Umbilical cord (tissue), 2 donors: ENCODE data around the gene CORO2A. TPM values are rescaled to one million over a fixed set of nuclear protein-coding genes. Genes with fewer than 3 reads are reported as not detected.

Experiments
- DNase-seq: peaks from one replicate; pipeline ENCODE4 v3.0.0-alpha.2; 2015; ENCODE audit warnings: low spot score
- total RNA-seq: library from RNA; depleted of rRNA; stranded (reverse); fragments of >200 nt; gene quantifications from one replicate; pipeline ENCODE4 v1.2.3, GENCODE V29; 2014; ENCODE audit warnings: low replicate concordance; ENCODE audit not compliant: insufficient read depth

The CORO2A gene, protein sequence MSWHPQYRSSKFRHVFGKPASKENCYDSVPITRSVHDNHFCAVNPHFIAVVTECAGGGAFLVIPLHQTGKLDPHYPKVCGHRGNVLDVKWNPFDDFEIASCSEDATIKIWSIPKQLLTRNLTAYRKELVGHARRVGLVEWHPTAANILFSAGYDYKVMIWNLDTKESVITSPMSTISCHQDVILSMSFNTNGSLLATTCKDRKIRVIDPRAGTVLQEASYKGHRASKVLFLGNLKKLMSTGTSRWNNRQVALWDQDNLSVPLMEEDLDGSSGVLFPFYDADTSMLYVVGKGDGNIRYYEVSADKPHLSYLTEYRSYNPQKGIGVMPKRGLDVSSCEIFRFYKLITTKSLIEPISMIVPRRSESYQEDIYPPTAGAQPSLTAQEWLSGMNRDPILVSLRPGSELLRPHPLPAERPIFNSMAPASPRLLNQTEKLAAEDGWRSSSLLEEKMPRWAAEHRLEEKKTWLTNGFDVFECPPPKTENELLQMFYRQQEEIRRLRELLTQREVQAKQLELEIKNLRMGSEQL
- 3.9 TPM for total RNA-seq

DNA sequence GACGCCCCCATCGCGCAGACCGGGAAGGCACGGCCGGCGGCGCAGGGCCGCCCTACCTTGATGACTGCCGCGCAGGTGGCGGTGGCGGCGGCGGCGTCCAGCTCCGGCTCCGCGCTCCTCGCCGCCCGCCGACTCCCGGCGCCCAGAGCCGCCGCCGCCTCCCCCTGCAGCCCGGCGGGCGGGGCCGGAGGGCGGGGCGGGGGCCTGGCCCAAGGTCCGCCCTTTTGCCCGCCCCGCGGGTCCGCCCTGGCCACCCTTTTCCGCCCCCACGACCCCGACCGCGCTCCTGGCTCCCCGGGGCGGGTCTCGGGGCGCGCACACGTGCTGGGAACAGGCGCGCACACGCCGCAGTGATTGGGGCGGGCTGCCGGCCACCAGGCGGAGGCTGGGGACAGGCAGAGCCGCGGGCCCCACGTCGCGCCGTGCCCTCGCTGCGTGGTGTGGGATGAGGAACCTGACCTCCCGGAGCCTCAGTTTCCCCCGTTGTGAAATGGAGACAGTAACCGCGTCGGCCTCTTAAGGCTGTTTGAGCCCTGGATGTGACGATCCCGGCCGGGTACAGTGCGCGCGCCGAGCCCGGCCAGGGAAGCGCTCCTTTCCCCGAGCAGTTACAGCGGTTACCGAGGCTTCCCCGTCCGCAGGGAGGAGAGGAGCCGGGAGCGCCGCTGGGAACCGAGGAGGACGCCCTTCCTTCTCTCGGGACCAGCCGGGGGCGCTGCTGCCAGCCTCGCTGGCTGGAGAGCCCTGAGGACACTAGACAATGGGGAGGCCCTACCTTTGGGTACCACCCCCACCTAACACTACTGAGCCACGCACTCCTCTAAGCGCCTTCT lies at the start of gene CORO2A:
Gene CORO2A, minus strand, starts transcription at position 135 of the 833 bp plus-strand sequence. CDS start 34,977 bp downstream, outside the sequence.
- peak; percentile 59 for DNase-seq

- DNase-seq, result no peak
Observed at GRCh38 chr9:98241357-98242300, 49.2 kb upstream of the CORO2A start.

GRCh38 chr9:98240475-98240874 lies 48.0 kb upstream of the CORO2A start:
- DNase-seq, result no peak

GRCh38 chr9:98236901-98237487 lies 44.6 kb upstream of the CORO2A start:
- no peak for DNase-seq

DNA sequence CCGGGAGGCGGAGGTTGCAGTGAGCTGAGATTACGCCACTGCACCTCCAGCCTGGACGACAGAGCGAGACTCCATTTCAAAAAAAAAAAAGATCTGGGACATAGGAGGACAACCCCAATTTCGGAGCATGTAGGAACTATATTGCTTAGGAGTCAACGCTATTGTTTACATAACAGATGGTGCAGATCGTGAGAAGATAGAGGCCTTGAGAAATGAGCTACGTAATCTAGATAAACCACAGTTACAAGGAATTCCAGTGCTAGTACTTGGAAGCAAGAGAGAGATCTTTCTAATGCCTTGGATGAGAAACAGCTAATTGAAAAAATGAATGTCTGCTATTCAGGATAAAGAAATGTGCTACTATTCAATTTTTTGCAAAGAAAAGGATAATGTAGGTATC lies 42.7 kb upstream of the CORO2A start:
- DNase-seq, result no peak

GRCh38 chr9:98234245-98234825 lies 41.9 kb upstream of the CORO2A start:
- no peak for DNase-seq

DNA sequence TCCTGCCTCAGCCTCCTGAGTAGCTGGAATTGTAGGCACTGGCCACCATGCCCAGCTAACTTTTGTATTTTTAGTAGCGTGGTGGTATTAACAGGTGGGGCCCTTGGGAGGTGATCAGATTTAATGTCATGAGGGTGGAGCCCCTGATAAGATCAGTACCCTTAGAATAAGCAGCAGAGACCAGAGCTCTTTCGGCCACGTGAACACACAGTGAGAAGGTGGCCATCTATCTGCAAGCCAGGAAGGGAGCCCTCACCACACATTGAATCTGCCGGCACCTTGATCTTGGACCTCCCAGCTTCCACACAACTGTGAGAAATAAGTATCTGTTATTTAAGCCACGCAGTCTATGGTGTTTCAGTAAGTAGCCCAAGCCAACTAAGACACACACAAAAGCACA lies 40.5 kb upstream of the CORO2A start:
- DNase-seq, result no peak

GRCh38 chr9:98231770-98232478 lies 39.5 kb upstream of the CORO2A start:
- DNase-seq, result peak; percentile 37

- no peak for DNase-seq
Observed at GRCh38 chr9:98230789-98231188, 38.4 kb upstream of the CORO2A start.

GRCh38 chr9:98230304-98230703 lies 37.9 kb upstream of the CORO2A start:
- DNase-seq, result no peak

- DNase-seq, result no peak
Observed at GRCh38 chr9:98229620-98230019, 37.2 kb upstream of the CORO2A start.

DNA sequence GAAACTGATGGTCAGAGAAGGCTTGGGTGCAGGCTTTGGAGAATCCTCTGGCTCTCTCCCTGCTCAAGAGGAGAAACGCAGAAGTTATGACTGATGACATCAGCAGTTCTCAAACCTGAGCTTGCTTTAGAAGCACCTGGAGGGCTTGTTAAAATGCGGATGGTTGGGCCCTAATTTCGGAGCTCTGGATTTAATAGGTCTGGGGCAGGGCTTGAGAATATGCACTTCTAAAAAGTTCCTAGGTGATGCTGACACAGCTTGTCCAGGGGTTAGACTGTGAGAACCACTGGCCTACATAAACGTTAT lies 36.6 kb upstream of the CORO2A start:
- no peak for DNase-seq

DNA sequence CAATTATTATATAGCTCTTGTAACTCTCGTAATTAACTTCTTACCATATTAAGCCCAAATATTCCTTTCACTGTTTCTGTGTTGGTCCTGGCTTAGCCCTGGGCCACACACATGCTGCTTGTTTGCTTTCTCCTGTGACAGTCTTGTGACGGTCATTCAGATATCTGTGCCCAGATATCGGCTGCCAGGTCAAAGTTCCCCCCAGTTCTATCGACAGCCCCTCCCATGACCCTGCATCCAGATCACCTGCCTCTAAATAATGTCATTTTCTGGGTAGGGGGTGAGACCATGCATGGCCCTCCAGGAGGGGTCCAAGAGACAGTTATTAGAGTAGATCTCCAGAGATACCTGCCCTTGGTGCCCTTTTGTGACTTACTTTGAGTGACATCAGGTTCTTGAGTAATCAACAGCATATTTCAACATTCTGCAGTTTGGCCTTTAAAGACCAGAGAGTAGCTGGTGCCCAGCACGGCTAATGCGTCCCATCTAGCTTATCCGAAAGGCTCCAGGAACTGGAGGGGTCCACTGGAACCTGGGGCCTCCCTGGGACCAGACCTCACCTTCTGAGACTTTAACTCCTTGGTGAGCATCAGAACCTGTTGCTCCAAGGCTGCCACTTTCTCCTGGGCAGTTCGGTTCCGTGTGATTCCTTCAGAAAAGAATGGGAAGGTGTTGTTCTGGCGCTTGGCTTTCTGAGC lies 36.1 kb upstream of the CORO2A start:
- DNase-seq, result no peak

DNA sequence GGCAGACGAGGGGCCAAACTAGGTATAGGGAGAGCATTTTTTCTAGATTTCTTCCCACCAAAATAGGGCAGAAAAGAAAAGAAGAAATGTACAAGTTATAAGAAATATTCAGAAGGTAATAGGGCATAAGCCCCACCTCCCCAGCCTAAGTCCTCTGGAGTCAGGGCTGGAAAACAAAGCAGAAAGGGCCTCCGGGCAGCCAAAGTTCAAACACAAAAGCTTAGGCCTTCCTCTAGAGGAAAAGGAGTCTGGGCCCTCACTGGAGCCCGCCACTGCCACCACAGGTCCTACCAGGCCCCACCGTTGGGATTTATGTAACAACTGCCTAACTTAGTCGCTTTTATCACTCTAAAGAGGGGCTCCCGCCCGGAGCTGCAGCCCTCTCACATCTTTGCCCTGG lies 35.4 kb upstream of the CORO2A start:
- no peak for DNase-seq

DNA sequence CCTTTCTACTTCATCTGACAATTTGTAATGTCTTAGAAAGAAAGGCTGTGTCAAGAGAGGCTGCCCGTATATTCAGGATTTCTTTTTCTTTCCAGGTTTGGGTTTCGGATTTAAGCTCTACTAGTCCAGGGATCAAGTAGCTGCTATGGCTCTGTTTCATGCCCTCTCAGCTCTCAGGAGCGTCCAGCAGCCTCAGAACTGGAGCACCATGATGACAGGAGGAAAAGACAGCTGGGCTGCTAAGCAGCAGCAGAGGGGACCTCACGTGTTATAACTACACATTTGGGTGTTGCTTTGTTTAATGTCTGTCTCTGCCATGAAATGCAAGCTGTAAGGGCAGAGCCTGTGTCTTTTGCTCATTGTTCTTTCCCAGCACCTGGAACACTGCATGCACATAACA lies 34.5 kb upstream of the CORO2A start:
- peak; percentile 55 for DNase-seq

- DNase-seq, result no peak
Observed at GRCh38 chr9:98226516-98226915, 34.1 kb upstream of the CORO2A start.

DNA sequence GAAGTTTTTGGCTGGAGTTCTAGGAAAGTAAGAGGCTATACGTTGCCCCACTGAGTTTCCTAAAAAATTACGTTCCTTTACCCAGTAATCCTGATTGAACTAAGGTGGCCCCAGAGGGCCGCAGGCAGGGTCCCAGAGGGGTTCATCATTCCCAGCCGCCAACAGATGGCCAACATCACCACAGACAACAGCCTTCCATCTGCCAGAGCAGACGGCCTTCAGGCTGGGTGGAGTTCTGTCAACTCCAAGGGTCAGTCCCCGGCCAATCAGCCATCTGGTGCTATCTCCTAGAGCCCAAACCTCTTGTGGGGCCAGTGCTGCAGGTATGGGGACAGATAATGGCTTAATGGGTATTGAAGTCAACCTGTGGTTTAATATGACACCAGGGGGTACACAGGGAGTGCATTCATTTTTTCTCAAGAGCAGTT lies 32.6 kb upstream of the CORO2A start:
- no peak for DNase-seq

GRCh38 chr9:98222885-98223691 lies 30.7 kb upstream of the CORO2A start:
- peak; percentile 85 for DNase-seq

DNA sequence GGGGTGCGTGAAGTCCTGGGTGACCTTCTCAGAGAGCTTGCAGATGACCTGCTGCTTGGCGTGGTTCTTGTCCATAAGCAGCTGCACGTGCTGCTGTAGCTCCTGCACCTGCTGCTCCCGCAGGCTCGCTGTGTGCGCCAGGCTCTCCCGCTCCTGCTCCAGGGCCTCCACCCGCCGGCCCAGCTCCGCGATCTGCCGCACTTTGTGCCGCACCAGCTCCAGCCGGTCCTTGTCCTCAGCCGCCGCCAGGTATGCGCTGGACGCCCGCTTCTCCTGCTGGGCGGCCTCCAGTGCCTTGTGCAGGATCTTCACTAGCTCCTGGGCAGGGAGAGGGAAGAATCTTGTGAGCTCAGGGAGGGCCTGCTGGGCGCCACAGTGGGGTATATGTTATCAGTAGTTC lies 28.5 kb upstream of the CORO2A start:
- no peak for DNase-seq
